ENCODE data around the gene TTC22.

The TTC22 gene

GRCh38 chr1:54834007-54834541 is 33.0 kb upstream of the TTC22 start:
- DNase-seq (ENCODE audit: low spot score): no peak

- DNase-seq (ENCODE audit: low spot score): no peak
These were observed 32.0 kb upstream of the TTC22 start for GRCh38 chr1:54833121-54833520.

GRCh38 chr1:54826226-54826816 is 25.2 kb upstream of the TTC22 start:
- DNase-seq (ENCODE audit: low spot score): no peak

GRCh38 chr1:54825696-54826095 is 24.6 kb upstream of the TTC22 start:
- DNase-seq (ENCODE audit: low spot score): no peak

GRCh38 chr1:54823670-54824069 is 22.5 kb upstream of the TTC22 start:
- no peak for DNase-seq (ENCODE audit: low spot score)

GRCh38 chr1:54819733-54820132 is 18.6 kb upstream of the TTC22 start:
- no peak for DNase-seq (ENCODE audit: low spot score)

- no peak for DNase-seq (ENCODE audit: low spot score)
These were observed 18.0 kb upstream of the TTC22 start for GRCh38 chr1:54819195-54819536.

- no peak for DNase-seq (ENCODE audit: low spot score)
These were observed 17.5 kb upstream of the TTC22 start for GRCh38 chr1:54818461-54819194.

GRCh38 chr1:54816951-54817350 is 15.8 kb upstream of the TTC22 start:
- no peak for DNase-seq (ENCODE audit: low spot score)

- DNase-seq (ENCODE audit: low spot score): no peak
These were observed 15.0 kb upstream of the TTC22 start for GRCh38 chr1:54816130-54816529.

- no peak for DNase-seq (ENCODE audit: low spot score)
These were observed 14.2 kb upstream of the TTC22 start for GRCh38 chr1:54815086-54815876.

GRCh38 chr1:54814571-54814970 is 13.4 kb upstream of the TTC22 start:
- no peak for DNase-seq (ENCODE audit: low spot score)

- DNase-seq (ENCODE audit: low spot score): no peak
These were observed 13.0 kb upstream of the TTC22 start for GRCh38 chr1:54814126-54814498.

GRCh38 chr1:54813485-54814125 is 12.5 kb upstream of the TTC22 start:
- no peak for DNase-seq (ENCODE audit: low spot score)

- DNase-seq (ENCODE audit: low spot score): no peak
These were observed 11.8 kb upstream of the TTC22 start for GRCh38 chr1:54812801-54813484.

GRCh38 chr1:54811739-54812655 is 10.9 kb upstream of the TTC22 start:
- no peak for DNase-seq (ENCODE audit: low spot score)

GRCh38 chr1:54811066-54811465 is 9.9 kb upstream of the TTC22 start:
- DNase-seq (ENCODE audit: low spot score): no peak

GRCh38 chr1:54810153-54810942 is 9.2 kb upstream of the TTC22 start:
- peak; percentile 88 for DNase-seq (ENCODE audit: low spot score)

- no peak for DNase-seq (ENCODE audit: low spot score)
These were observed 8.5 kb upstream of the TTC22 start for GRCh38 chr1:54809496-54810074.
